ENCODE measurements around the gene SIVA1.

Gene SIVA1

DNA sequence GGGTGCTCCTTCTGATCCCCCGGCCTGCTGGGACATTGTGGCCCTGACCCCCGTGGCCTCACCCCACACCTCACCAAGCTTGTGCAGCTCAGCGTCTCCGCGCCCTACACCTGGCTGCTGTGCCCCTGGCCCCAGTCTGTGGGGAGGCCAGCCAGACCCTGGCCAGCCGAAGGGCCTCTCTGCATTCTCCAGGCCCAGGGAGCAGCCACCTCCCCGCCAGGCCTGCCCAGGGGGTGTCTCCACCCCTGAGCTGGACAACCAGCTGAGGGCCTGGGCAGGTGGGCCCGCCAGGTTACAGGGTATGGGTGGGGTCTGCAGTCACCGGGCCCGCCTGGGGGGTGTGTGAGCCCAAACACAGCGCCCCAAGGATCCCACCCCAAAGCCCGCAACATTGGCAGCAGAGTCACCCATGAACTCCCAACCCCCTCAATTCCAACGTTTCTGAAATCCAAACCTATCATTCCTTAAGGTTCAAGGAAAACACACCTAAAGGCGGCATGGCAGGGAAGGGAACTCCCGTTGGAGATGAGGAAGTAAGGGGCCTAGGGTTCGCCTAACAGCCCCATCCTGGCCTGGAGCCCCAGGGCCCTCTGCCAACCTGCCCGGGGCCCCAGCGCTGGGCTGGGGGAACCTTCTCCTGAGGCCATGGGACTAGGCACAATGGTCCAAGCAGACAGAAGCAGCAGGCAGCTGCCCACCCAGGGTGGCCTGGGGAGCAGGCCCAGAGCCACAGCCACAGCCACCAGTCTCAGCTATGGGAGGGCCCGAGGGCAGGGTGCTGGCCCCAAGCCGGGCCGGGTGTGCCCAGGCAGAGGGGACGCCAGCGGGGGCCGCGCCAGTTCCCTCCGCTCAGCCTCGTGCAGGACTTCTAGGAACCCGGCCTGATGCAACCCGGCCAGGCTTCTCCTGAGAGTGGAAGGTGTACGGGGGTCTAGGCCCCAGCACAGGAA lies 34.1 kb downstream of the SIVA1 start:
- no peak for DNase-seq

DNA sequence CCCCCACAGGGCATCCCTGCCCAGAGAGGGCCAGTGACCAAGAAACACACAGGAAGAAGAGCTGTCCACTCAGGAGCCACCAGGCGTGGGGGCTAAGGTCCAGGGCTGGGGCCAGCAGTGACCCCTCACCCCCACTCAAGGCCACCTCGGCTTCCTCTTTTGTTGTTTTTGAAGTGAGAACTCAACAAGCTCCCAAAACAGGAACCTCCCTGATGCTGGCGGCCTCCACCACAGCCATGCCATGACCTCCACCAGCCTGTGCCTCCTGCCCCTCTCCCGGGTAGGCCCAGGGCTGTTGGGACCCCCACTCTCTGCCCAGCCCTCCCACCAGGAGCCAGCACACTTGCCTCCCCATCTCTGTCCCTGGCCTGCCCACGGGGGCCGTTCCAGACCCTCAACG lies 34.8 kb downstream of the SIVA1 start:
- DNase-seq = no peak

DNA sequence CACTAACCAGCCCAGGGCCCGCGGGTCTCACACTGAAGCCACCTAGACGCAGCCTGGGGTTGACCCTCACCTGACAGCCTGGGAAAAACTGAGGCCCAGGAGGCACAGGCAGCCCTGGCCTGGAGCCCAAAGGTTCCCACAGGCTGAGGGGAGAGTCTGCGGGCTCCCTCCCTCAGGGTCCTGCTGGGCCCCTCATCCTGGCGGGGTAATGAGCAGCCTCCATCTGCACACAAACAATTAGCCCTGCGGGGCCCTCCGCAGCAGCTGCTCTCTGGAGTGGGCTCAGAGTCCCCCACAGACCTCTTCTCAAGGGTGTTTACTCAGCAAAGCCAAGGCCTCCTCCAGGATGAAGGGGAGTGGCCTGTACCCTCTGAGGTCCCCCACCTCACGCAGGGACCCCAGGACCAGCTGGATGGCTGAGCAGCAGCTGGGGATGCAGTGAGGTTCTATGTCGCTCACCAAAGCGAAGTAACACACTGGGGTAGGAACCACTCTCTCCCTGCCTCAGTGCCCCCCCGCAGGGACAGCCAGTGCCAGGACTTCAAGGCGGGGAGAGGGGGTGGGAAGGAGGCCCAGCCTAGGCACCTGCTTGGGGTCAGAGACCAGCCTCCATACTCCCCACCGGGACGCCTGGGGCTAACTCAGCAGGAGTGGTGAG lies 35.3 kb downstream of the SIVA1 start:
- no peak for DNase-seq

DNA sequence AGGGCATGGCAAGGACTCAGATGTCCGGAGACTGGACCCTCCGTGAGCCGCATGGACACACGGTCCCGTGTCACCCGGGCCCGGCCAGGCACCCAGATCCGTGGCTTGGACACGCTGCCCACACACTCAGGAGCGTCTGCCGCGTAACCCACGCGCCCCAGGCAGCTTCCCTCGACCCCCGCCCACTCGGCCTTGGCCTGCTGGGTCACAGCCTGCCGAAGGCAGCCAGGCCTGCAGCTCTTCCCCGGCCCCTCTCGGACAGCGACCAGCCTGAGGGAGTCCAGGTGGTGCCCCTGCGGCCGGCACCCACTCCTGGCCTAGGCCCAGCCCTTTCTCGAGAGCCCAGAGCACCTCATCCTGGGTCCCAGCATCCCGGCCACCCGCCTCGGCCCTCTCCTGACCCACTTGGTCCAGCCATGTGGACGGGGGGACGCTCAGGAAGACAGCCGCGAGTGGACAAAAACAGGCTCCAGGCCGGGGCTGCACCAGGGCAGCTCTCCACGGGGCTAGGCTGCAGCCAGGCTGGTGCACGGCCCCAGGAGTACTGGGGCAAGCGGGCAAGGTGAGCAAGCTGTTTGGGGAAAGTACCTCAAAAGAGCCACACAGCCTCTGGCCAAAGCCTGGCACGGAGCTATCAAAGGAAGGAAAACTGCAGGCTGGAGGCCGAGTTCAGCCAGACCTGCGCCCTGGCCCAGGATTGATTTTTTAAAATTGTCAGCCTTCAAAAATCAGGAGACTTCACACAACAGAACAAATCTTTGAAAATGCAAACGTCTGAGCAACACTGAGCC lies 36.1 kb downstream of the SIVA1 start:
- DNase-seq = no peak

DNA sequence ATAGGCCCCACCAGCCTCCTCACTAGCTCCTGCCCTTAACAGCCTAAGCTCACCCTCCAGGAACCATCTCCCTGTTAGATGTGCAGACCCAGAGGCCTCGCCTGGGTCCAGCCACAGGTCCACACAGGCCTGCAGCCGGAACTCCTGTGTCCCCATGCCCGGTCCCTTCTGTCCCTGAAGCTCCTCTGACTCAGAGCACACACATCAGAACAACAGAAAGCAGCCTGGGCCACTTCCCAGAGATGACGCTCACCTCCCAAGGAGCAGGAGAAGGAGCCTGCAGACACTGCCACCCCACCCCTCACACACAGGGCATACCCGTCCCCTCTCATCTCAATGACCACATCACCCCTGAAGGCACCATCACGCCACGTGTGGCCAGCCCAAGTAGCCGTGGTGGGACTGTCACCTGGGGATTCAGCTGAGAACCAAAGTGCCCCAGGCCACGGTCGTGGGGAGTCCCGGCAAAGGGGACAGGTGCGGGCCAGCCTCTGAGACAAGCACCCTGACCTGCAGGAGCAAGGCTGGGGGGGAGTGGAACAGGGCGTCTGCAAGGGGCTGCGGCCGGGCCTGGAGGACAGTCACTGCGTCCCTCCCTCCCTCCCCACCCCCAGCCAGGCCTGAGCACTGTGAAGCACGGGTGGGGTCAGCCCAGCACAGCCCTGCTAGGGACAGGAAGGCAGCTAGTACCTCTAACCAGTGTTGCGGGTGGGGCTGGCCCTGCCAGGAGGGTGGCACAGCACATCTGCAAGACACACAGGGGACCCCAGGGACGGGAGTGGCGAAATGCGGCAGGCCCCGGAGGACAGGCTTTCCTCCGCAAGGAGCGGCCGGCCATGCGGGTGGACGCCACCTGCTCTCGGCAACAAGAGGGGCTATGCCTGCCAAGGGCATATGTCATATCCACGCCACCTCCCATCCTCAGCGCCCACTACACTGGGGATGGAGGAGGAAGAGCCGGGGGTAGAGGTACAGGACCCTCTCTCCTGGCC lies 37.1 kb downstream of the SIVA1 start:
- no peak for DNase-seq

DNA sequence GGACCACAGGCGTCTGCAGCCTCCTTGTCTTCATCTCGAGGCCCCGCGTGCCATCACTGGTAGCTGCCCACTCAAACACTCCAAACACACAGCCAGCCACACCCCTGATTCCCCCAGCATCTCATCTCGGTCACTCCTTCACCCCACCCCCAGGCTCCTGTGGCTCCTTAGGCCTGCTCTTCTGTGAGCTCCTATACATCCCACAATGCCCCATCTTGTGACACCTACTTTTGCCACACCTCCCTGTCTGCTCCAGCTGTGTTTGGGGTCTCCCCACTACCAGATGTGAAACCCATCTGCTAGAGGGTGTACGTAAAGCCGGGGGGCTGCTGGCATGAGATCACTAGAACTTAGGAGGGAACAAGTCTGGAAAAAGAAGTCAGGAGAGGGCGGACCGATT lies 38.5 kb downstream of the SIVA1 start:
- DNase-seq = no peak

DNA sequence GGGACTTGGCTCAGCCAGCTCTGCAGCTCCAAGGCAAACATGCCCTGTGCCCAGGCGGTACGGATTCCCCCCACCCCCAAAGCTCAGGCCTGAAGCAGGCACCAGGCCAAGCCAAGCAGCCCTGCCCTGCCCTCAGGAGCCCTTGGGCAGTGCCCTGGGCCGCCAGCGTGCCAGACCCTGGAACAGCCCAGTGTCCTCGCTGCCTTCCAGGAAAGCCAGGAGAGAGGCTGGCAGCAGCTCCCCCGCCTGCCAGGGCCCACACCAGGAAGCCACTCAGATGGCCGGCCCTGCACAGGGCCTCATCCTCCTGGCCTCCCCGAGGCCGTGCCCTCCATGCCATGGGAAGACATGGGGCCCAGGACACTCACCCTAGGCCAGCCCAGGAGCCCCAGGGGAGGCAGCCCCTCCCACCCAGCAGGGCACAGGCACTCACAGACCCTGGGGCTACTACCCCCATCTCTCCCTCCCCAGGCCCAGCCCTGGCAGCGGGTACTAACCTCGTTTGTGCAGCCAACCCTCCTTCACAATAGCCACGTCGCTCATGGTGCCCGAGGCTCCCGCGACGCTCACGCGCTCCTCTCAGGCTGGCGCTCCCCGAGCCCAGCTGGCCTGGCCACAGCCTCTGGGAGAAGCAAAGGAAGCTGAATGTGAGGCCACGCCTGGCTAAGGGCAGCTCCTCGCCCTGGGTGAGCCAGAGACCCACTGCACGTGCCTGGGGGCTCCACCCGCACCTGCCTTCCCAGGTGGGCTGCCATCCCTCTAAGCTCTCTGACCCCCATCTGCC lies 39.3 kb downstream of the SIVA1 start:
- no peak for DNase-seq

DNA sequence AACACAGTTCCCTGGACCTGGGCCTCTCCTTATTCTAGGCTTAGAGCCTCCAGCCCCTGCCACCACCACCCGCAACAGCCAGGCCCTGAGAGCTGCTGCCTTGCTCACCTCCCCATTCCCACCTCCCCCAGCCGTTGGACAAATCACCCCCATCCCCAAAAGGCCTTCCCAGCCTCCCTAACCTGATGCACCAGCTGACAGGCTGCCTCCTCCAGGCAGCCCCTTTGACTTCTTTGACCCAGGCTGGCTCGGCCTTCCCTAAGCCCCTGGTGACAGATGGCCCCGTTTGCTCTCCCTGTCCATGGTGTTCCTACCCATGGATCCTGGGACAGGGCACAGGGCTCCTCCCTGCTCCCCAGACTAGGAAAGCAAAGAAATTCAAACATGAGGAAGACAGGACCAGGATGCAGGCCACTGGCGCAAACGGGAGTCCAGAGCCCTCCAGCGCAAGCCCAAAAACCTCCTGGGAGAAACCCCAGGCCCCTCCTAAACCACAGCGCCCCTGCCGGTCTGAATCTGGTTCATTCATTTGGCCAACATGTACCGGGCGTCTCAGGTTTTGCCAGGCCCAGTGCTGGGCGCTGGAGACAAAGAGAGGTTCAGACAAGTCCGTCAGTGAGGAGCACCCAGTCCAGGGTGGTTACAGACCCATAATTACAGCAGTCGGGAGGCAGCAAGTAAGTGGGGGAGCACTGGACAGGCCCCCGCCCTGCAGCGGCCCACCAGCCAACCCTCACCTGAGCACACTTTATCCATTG lies 40.2 kb downstream of the SIVA1 start:
- no peak for DNase-seq

DNA sequence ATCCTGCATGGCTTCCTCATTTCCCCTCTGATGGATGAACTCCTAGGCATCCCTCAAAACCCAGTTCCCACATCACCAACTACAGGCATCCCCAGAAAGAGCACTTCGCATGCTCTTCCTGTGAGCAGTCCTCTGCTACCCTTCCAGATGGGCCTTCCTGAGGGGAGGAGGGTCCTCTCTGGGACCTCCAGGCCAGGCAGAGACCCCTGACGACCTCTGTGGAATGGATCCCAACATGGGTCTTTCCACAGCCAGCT lies 40.7 kb downstream of the SIVA1 start:
- DNase-seq = no peak

DNA sequence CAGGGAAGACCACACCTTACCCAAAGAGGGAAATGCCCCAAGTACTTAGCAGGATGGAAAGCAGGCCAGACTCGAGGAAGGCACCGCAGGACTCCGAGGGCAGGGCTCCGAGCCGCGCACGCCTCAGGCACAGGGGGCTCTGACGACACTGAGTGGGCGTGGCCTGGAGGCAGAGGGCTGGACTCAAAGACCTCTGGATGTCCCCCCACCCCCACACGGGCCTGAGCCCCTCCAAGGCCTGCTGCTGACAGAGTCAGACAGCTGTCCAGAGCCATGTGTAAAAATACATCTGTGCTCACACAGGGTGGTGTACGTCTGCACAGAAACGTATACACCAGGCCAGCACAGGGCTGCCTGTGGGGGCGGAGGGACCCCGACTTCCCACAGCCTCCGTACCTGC lies 41.2 kb downstream of the SIVA1 start:
- DNase-seq = no peak

DNA sequence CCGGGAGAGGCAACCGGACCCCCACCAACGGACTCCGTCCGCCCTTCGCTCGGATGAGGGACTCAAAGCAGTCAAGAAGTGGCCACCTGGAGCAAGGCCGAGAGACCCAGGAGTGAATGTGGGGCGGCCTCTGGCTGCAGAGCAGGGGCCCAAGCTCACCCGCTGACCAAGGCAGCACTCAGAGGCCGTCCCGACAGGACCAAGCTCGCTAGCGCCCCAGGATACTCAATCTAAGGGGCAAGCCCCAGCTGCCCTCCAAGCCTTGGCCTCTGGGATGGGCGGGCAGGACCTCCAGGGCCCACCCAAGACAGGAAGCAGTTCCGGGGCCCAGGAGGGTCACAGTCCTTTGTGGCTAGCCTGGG lies 41.7 kb downstream of the SIVA1 start:
- no peak for DNase-seq

DNA sequence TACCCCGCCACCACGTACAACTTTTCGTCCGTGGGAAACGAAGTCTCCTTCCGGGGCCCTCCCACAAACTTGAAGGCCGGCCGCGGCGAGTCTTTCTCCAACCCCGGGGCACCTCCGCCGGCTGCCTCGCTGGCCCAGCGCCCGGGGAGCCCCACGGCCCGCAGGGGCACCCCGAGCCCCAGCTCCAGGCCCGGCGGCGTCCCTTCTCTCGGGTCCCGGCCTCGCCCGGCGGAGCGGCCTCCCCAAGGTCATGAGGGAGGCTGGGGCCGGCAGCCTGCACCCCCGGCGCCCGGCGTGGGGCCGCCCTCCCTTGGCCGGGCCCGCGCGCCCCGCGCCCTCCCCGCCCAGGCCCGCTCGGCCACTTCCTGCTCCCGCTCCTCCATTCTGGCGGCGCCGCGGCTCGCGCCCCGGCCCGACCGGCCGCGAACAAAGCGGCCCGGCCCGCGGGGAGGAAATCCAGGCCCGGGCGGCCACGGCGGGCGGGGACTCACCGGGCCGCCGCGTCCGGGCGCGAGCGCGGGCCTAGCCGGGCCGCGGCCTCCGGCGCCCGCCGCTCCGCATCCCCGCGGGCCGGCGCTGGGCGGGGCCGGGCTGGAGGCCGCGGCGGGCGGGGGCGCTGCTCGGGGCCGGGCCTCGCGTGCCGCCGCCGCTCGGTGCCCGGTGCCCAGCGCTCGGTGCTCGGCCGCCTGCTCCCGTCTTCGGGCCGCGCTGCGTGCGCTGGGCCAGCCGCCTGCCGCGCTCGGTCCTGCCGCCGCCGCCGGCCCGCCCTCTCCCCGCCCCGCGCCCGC lies 42.2 kb downstream of the SIVA1 start, which contains the start of gene AKT1:
Gene AKT1 (minus strand): TSS at position 756 of the 788 bp plus-strand sequence. CDS start 3,105 bp downstream, outside the sequence.
- peak in 1 of 2 experiments; percentile 9 for DNase-seq

DNA sequence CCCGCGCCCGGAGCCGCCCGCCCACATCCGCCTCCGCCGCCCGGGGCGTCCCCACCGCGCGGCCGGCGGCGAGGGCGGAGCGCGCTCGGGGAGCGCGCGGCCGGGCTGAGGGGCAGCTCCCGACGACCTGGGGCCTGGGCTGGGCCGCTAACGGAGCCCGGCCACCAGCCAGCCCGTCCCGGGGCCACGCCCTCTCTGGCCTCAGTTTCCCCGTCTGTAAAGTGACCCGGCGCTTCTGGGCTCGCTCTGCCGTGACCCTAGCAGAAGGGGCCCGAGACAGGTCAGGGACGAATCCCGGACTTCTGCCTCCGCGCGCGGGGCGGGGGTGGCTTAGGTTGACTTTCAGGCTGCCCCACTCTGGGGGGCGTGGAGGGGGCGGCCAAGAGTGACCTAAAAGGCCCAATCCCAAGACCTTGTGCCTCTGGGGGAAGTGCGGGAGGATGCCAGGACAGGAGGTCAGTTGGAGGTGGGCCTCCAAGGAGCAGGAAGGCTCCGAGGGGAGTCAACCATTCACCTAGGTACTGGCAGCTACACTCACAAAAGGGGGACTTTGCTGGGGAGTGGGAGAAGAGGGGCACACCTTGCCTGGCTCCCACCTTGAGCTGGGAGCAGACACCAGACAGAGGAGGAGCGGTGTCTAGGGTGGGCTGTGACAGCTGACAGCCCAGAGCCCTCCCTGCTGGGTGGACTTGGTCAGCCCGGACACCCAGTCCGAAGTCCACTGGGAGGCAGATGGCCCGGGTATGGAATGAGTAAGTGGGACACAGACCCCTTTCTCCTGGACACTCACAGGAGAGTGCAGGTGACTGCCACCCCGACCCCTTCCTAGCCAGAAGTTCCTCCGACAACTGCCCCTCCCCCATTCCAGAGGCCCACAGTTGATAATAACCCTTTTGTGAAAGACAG lies 43.1 kb downstream of the SIVA1 start:
- DNase-seq = peak in 1 of 2 experiments; percentile 16

DNA sequence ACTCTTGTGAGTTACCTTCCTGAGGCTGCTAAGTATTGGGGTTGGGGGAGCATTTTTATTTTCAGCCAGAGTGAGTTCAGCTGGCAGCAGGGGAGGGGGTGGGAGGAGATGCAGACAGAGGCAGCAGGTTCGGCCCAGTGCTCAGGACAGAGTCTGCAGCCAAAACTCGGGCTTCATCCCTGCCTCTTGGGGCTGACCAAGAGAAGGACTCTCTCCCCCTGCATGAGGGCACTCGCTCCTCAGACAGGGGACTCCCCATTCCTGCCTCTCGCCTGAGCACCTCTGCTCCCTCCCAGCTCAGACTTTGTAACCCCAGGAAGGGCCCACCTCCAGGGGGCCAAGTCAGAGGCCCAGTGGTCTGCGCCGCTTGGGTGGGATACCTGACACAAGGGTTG lies 43.7 kb downstream of the SIVA1 start:
- no peak for DNase-seq

DNA sequence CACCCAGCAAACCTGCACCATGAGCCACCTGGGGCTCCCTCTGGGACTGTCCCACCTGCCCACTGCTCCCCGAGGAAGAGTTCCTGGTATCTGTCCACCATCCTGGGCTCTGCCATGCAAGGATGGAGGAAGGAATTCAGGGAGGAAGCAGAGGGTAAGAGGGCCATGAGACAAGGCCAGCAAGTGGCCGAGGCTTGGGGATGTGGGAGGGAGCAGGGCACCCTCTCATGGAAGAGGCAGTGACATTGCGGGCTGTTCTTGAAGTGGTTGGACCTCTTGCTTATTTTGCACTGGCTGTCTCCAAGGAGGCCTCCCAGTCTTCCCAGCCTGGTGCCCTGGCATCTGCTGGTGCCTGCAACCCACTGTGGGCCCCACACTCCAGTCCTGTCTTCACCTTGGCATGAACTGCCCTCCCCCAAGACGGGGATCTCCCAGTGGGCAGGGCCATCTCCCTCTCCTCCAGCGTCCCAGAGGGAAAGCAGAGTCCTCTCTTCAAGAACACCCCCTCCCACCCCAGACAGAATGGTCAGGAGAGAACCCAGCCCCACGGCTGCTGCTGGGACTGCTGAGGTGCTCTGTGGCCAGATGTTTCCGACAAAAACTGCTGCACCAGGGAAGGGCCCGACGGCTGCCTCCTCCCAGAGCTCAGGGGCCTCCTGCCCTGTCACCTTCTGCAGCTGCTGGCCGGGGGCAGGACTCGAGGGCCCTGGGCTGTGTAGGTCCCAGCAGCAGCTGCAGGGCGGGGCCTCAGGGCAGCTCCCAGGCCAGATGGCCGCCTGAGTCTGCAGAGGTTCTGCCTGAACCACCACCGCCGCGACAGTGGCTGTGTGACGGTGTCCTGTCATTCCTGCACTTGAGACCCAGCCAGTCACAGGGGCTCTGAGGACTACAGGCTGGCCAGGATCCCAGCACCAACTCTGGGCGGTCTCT lies 44.4 kb downstream of the SIVA1 start:
- DNase-seq = no peak

DNA sequence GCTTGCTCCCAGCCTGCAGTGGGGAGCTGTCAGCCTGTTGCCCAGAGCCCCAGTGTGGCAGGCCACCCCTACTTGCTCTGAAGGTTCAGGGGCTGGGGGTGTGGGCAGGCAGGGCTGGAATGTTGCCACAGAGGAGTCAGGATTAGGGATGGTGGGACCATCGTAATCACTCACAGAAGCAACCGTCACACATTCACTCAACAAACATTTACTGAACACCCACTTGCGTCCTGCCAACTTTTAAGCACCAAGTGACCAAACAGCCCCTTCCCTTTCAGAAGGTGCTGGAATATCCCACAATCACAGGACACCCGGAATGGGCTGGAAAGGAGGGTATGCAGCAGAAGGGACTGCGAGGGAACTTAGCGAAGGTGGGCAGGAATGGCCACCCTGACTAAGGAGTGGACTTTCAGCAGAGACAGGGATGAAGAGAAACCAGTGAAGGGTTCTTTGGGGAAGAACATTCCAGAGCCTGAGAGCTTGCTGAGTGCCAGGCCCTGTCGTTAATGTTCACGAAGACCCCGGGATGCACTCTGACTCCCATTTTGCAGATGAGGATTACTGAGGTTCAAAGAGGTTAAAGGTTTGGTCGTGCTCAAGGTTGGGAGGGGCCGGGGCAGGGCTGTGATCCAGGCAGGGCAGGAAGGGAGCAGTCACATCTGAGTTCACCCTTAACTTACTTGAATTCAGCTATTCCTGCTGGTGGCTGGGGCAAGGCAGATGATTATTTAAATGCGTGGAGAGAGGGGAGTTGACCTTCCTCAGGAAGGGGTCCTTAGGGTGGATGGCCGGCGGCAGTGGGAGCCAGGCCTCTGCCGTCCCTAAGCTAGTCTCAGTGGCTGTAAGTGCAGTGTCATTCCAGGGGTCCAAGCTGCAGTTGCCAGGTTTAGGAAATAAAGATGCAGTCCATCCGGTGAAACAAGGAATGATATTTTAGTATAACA lies 45.6 kb downstream of the SIVA1 start:
- no peak for DNase-seq

Data from NCI-H187 (cell line).